ENCODE measurements around the gene PROX2.

The PROX2 gene, protein sequence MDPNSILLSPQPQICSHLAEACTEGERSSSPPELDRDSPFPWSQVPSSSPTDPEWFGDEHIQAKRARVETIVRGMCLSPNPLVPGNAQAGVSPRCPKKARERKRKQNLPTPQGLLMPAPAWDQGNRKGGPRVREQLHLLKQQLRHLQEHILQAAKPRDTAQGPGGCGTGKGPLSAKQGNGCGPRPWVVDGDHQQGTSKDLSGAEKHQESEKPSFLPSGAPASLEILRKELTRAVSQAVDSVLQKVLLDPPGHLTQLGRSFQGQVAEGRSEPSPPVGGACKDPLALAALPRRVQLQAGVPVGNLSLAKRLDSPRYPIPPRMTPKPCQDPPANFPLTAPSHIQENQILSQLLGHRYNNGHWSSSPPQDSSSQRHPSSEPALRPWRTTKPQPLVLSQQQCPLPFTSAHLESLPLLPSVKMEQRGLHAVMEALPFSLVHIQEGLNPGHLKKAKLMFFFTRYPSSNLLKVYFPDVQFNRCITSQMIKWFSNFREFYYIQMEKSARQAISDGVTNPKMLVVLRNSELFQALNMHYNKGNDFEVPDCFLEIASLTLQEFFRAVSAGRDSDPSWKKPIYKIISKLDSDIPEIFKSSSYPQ

DNA sequence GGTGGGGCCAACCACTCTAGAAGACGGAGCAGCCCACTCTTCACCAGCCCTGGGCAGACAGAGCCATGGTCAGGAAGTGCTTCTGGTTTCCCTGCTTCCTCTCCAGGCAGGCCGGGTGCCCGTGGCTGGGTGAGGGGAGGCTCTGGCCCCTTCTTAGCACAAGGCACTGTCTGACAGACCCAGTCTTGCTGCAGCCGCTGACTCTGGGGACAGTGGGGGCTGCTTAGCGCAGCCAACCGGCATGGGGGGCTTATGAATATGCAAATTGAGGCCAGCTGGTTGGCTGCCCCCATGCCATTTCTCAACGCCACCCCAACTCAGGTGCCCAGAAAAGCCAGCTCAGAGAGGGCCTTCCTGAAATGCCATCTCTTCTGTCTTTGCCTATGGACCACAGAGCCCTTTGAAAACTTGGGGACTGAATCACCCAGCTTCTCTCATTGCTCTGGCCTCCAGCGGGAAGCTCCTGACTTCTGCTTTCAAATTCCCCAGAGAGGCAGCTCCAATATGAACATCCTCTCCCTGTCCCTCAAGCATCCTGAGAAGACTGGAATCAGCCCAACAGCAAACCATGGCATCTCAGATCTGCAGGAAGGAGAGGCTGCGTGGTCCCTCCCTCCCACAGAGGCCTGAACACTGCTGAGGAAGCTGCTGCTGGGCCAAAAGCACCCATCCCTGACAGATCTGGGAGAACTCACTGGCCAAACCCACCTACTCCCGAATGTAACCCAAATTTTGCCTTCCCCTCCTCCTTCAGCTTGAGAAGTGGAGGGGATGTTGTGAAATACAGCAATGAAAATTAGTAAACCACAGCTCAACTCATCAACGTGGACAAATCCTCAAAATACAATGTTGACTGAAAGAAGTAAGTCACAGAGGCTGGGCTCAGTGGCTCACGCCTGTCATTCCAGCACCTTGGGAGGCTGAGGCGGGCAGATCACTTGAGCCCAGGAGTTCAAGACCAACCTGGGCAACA is at the start of gene PROX2:
TSS of gene PROX2 (minus strand) at position 205 of the 973 bp plus-strand sequence. CDS start 12,311 bp downstream, outside the sequence.
- DNase-seq: peak in 11 of 56 donors; percentile 1 to 22 (median 9)

DNA sequence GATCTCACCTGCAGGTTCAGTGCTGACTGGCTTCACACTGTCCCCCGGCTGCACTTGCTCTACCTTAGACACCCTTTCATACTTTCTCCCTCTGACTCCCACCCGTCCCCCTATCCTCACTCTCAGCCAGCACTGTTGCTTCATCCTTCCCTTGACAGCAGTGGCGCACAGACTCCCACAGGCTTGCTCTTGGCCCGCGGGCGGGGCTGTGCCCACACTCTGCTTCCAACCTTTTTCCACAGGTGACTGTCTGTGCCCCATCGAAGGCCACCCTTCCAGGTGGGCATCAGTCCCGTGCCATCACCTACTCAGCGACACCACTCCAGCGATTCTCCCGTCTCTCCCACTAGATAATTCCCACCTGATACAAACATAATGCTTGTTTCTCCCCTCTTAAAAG is 48.1 kb upstream of the PROX2 start:
- DNase-seq: no peak

DNA sequence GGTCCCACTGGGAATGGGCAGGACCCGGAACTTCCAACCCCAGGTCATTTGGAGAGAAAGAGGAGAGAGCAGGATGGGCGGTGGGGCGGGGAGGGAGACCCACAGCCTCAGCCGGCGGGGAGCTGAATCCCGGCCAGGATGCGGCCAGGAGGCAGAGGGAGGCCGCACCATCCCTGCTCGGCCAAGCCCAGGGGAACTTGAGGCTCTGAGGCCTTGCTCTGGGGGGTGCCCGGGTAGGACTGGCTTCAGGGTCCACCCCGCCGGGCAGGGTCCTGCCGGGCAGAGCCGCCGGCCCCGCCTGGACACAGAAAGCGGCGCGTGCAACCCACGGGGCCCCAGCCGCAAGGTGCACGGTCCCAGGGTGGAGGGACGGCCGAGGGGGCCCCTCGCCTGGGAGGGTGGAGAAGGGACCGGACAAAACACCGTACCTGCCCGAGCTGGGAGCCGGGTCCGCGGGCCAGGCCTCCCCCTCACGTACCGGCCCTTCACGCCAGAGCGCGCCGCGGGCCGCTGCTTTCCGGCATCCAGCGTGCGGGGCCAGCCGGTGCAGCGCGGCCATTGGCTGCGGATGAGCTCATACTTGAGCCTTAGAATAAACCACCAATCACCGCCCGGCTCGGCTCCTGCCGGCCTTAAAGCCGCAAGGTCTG is 46.9 kb upstream of the PROX2 start, which contains the start of gene RPS6KL1:
TSS of gene RPS6KL1 (minus strand) at position 509 of the 650 bp plus-strand sequence. CDS start 1,719 bp downstream, outside the sequence.
- DNase-seq: peak in 53 of 56 donors; percentile 40 to 96 (median 75)

DNA sequence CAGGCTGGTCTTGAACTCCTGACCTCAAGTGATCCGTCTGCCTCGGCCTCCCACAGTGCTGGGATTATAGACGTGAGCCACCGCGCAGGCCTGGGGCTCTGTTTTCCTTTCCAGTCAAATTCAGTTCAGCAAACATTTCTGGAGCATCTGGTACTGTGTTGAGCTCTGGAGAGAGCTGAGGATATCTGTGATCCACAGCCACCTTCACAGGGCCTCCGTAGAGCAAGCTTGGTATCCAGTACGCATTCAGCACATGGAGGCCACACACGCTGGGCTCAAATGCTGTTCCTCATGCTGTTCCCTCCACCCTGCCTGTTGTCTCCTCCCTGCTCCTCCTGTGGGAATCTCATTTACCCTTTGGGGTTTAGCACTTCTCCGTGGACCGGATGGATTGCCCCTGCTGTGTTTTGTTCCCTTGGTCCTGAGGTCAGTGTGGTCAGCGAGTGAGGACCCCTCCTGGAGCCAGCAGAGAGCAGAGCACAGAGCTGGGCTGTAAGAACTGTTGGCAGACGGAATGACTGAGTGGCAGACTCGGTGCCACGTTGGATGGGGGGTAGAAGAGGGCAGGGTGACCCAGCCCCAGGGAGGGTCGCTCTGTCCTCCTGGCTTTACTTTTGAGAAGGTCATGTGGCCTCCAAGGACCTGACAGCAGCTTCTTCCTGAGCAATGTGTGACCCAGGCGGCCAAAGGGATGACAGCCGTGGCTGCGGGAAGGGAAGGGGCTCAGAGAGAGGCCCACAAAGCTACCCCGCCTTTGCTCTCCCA is 46.2 kb upstream of the PROX2 start:
- DNase-seq: no peak

DNA sequence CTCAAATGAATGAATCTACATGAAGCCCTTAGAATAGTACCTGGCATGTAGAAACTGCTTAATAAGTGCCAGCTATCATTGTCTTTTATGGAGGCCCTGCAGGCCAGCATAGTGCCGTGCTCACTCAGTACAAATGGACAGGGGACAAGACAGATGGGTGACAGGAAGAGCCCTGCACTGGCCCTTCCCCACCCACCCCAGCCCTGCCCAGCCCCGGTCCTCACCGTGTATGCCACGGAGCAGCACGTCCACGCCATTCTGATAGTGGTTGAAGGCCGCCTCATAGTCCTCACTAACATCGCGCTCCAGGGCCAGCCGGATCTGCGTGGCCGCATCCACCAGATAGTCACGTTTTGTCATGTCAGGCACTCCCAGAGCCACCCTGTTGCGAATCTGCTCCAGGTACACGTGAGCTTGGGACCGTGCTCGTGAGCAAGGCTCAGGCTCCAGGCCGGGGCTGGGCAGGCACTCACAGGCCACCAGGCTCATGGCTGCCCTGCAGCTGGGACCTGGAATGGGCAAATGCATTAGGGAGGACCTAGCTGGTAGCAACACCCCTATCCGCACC is 45.2 kb upstream of the PROX2 start:
- DNase-seq: no peak

DNA sequence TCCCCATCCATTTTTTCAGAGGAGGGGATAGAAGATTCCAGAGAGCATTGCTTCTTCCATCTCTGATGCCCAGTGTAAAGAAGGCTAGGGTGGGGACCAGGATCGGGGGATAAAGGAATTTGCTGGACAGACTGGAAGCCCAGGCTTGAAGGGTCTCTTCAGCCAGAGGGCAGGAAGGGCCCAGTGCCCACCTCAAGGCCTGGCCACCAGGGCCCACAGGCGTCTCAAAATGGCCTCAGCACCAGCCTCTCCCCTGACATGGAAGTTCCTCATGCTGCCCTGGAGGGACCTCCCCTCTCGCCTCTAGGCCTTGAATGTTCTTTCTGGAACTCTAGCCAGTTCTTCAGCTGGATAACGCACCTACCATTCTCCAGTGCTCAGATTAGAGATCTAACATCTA is 44.3 kb upstream of the PROX2 start:
- no peak for DNase-seq

DNA sequence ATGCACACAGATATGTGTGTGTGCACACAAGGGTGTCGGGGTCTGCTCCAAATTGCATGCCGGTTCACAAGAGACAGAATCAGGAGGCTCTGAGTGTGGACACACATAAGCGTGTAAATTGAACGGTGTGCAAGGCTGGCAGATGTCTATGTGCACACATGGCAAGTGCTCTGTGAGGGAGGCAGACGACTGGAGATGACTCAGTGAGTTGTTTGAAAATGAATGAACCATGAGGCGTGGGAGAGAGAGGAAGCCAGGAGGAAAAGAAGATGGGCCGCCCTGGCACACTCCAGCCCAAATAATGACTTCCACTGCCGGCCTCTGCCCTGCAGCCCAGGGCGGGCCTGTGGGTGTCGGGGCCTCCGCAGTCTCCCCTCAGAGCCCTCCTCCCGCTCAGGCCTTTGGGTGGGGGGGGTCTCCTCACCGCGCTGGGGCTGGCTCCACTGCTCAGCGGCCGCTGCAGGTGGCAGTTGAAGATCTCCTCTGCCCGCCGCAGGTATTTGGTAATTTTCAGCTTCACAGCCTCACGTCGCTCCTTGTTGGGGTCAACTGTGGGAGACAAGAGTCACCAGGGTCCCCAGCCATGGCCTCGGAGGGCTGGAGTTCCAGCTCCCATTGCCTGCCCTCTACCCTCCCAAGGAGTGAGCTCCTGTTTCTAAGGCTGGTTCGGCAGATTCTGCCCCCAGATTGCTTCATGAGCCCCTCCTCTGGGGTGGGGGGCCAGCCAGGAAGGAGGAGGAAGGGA is 43.6 kb upstream of the PROX2 start:
- peak in 4 of 56 donors; percentile 6 to 29 (median 12) for DNase-seq

DNA sequence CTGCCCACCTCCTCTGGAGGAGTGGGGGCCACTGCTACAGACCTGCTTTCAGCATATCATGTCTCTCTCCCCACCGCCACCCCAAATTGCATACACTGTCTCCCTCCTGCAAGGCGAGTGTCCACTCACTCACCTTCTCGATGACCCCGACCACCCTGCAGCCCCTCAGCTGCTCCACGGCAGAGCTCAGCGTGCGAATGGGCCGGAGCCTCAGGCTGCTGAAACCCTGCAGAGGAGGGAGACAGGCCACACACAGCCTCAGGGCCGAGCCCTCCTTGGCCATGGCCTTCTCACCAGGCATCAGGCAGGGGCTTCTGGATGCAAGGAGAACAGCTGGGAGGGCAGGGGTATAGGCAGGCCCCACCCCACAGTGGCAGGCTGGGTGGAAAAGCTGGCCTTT is 42.4 kb upstream of the PROX2 start:
- DNase-seq: no peak

DNA sequence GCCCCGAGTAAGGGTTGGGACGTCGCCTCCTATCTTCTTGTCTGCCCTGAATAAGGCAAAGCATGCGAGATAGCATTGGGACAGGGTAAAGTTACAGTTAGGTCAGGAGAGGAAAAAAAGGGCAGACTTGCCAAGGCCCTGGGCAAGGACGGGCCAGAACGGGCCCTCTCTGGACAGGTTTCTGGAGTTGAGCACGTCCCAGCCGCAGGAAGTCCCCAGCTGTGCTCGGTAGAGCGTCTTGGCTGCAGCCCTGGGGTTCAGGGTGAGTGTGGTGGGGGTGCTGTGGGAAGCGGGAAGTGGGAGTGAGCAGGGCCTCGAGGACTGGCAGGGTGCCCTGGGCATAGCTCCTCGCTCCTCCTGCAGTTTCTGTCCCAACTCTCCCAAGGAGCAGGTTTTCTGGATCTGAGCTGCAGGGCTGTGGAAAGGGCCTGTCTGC is 41.7 kb upstream of the PROX2 start:
- peak in 22 of 56 donors; percentile 6 to 67 (median 34) for DNase-seq

DNA sequence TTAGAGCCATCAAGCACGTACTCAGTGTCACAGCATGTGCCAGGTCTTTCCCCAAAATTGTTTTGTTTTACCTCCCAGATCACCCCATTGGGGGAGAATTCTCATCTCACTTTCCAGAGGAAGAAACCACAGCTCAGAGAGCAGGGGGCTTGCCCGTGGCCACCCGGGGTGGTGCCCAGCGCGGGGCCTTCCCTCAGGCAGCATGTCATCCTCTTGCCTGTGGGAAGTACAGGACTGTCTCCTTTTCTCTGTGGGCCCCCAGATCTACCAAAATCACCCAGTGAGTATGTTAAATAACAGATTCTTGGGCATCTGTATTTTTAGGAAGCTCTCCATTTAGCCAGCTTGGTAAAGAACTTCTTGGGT is 41.2 kb upstream of the PROX2 start:
- no peak for DNase-seq

DNA sequence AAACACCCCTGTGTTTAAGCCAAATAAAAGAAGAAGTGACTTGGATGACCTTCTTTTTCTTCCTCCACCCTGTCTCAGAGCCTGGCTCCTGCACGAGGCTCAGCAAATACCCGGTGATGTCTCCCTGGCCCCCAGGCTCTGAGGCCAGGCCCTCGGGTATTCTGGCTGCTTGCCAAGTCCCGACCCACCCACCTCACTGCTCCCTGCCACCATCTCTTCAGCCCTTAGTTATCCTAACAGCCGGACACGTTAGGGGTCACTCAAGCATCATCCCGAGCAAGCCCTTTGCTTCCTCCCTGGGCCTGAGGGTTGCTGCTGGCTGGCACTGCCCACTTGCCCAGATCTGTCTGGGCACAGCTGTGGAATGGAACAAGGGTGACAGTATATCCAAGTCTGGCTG is 39.9 kb upstream of the PROX2 start:
- DNase-seq: no peak

DNA sequence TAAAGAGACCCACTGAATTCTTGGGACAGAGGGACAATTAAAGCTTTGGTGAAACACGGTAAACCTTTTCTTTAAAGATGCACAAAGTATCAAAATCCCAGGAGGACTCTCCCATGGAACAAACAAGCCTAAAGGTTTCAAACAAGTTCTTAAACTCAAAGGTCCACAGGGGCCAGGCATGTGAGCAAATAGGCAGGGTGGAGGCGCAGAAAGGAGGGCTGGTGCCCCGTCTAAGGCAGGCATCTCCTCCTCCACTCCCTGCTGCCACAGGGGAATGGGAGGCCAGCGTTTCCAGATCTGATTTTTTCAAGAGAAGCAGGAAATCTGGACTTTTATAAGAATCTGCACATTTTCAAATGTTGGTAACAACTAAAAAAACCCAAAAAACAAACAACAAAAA is 39.5 kb upstream of the PROX2 start:
- DNase-seq: no peak

DNA sequence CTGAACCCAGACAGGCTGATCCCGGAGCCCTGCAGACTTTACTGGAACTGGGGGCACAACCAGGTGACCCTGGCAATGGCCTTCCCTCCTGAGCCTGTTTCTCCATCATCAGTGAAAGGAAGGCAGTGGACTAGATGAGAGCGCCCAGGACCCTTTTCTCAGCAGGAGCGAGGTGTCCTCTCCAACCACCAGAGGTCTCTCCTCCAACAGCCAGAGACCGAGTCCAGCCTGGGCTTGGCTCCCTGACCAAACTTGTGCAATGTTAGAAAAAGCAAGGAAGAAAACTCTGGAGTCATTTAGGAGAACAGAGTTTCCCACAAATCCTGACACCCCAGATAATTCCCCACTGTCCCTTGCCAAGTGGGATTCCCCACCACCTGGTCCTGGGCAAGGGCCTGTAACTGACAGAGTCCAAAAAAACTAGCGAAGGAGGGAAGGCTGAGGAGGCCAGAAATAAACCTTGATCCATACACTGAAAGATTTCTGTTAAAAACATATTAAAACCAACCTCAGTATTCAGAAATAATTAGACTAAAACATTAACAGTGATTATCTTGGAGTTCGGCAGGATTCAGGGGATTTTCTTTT is 38.1 kb upstream of the PROX2 start:
- peak in 37 of 56 donors; percentile 14 to 74 (median 43) for DNase-seq

DNA sequence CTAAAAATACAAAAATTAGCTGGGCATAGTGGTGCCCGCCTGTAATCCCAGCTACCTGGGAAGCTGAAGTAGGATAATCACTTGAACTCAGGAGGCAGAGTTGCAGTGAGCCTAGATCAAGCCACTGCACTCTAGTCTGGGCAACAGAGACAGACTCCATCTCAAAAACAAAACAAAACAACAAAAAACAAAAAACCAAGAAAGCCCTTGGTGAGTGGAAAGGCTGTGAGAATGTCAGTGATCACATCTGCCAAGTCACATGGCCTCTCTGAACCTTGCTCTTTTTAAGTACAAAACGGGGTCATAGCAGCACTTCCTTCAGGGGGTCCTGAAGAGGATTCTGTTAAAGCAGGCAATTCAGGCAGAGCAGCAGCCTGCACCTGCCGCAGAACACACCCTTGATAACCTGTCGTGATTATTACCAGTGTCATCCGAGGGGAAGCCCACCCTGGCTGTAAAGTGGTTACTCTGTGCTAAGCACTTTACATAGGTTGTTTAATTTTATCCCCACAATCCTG is 37.5 kb upstream of the PROX2 start:
- DNase-seq: no peak

DNA sequence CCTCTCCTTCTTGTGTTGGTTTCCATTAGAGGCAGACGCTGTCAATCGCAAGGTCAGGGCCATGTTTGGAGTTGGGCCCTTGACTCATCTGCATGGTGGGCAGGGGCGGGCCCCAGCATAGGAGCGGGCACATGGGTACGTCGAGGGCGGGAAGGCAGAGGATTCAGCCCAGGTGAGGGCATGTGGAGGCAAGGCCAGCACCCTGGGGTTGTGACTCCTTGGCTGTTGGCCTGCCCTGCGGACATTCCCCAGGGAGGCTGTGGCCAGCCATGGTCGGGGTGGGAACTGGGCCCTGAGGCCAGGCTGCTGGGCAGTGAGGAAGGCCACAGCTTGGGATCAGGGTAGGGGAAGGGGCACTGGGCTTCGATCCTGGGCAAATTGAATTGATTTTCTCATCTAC is 36.9 kb upstream of the PROX2 start:
- no peak for DNase-seq

DNA sequence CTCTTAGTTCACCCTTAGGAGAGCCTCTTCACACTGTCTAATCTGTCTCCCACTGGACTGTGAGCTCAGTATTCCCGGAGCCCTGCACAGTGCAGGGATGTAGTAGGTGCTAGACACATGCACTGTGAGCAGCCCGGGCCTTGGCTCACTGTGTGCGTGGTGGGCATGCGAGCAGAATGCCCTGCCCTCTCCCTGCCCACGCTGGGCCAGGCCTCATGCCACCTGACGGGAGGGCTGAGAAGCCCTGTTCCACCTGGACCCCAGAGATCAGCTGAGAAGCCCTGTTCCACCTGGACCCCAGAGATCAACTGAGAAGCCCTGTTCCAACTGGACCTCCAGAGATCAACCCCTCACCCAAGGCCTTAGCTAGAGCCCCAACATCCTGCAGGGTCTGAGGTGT is 36.2 kb upstream of the PROX2 start:
- no peak for DNase-seq

DNA sequence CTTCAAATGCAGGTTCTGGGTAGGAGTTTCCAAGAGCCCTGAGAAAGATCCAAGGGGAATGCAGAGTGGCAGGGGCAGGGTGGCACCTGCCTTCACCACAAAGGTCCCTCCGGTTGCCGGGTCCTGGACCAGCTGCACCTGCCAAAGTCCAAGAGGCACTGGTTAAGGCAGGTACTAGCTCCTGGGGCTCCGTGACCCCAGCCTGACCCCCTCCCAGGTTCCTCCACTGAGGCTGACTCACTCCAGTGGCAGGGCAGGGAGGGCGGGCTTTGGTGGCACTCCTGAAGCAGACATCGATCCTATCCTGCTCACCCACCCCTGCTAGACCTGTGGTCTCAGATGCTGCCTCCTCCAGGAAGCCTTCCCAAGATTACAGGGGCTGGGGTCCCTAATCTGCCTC is 35.8 kb upstream of the PROX2 start:
- no peak for DNase-seq

DNA sequence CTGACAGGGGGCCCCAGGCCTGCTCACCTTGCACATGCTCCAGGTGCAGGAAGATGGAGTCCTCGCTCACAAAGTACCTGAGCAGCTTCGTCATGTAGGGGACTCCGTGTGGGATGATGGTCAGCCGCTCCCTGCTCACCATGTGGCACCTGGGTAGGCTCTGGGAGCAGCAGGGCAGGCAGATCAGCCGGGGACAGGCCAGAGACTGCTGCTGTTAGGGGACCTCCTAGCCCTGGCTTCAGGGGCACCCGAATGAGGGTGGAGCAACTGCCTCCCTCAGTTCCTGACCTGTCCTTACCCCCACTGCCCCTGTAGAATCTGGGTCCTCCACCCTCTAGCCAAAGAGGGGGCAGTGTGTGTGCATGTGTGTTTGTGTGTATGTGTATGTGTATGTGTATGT is 35.3 kb upstream of the PROX2 start:
- no peak for DNase-seq

DNA sequence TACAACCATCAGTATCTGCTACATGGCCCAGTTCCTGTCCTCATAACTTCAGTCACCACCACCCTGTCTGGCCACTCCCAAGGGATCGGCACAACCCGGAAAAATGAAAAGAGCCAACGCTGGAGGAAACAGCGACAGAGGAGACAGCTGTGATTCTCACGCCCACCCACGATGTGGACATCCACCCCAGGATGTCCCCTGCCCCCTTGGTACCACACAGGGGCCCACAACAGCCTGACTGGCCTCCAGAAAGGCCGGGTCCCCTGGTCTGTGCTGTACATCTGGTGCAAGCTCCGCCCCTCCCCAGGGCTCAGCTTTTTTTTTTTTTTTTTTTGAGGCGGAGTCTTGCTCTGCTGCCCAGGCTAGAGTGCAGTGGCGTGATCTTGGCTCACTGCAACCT is 34.6 kb upstream of the PROX2 start:
- DNase-seq: no peak

Data from amygdala (tissue), 56 donors.